Transverse colon (tissue), 4 donors: ENCODE results near the gene DCP1A. TPM values are rescaled to one million over a fixed set of nuclear protein-coding genes. Genes with fewer than 3 reads are reported as not detected.

Experiments
- DNase-seq: peaks from one replicate; pipeline ENCODE4 v3.0.0-alpha.2; 2019
- H3K27ac ChIP-seq, 4 donors: fragments of 200-600 bp; sonication (generic); 2 replicates each; pipeline ENCODE4 v1.5.1; 2016 to 2018; ENCODE audit warnings: inconsistent platforms in 4 of 4
- H3K27me3 ChIP-seq: fragments of 200-600 bp; sonication (generic); 2 replicates; pipeline ENCODE4 v1.5.1; 2017; ENCODE audit warnings: inconsistent platforms
- H3K36me3 ChIP-seq, 4 donors: fragments of 200-600 bp; sonication (generic); 2 replicates each; pipeline ENCODE4 v1.5.1; 2017 to 2019; ENCODE audit warnings: inconsistent platforms in 4 of 4
- H3K4me1 ChIP-seq, 4 donors: fragments of 200-600 bp; sonication (generic); 2 replicates each; pipeline ENCODE4 v1.5.1; 2017 to 2020; ENCODE audit warnings: inconsistent platforms in 4 of 4
- H3K4me3 ChIP-seq, 4 donors: fragments of 200-600 bp; sonication (generic); 1 replicate in 1 of 4; 2 replicates in 3 of 4; pipeline versions ENCODE4 v1.5.1 to v1.6.1; 2017 to 2019; ENCODE audit warnings: inconsistent platforms in 4 of 4
- H3K9me3 ChIP-seq, 2 donors: fragments of 200-600 bp; sonication (generic); 2 replicates each; pipeline ENCODE4 v1.5.1; 2017 to 2019; ENCODE audit warnings: inconsistent platforms in 2 of 2
- CTCF ChIP-seq, 5 experiments: fragments of 200-600 bp in 3 of 5; fragments of 450-650 bp in 2 of 5; sonication (generic) in 3 of 5; IDR thresholded peaks; 1 replicate in 2 of 5; 2 replicates in 3 of 5; pipeline ENCODE4 v1.5.1; 2016 to 2017; ENCODE audit warnings: antibody characterized with exemption in 5 of 5, inconsistent platforms in 3 of 5, mild to moderate bottlenecking in 2 of 5, moderate library complexity in 1 of 5
- EP300 ChIP-seq: sonication (generic); formaldehyde crosslinking; IDR thresholded peaks from one replicate; pipeline ENCODE4 v1.6.1; 2017; ENCODE audit warnings: antibody characterized with exemption, low read depth
- POLR2A ChIP-seq: fragments of 450-650 bp; IDR thresholded peaks from one replicate; pipeline ENCODE4 v1.6.1; 2016; ENCODE audit warnings: antibody characterized with exemption, mild to moderate bottlenecking, moderate library complexity
- POLR2AphosphoS5 ChIP-seq, 3 donors: sonication (generic); formaldehyde crosslinking; IDR thresholded peaks; one replicate each; pipeline ENCODE4 v1.6.1; 2016; ENCODE audit warnings: antibody characterized with exemption in 3 of 3
- WGBS, 2 donors: methylation state at CpG; one replicate each; pipeline ENCODE4 v1.1.5; 2018; ENCODE audit warnings: low coverage in 1 of 2; 5-methylcytosine and 5-hydroxymethylcytosine counted together
- in situ Hi-C, 4 donors: fragments of 200-750 bp; cut with MboI; loops; one replicate each; pipeline versions ENCODE4 v1.15.0 to v1.15.1; 2017; ENCODE audit warnings: low sequenced_read_pairs in 3 of 4, low pct_ligation_motif_present in 1 of 4, low pct_unique_long_range_greater_than_20kb in 1 of 4
- intact Hi-C: fragments of 100-400 bp; cut with DNase I; formaldehyde crosslinking; loops from one replicate; pipeline ENCODE4 v1.15.1; 2023; ENCODE audit warnings: low total_unique reads
- total RNA-seq, 4 donors: library from RNA; depleted of rRNA; stranded (reverse); fragments of >200 nt; gene quantifications; one replicate each; pipeline ENCODE4 v1.1.0, GENCODE V29; 2016

DCP1A gene
- total RNA-seq, 4 donors from 2014 or later = 11.6 to 22.4 (median 17.2) TPM

DNA sequence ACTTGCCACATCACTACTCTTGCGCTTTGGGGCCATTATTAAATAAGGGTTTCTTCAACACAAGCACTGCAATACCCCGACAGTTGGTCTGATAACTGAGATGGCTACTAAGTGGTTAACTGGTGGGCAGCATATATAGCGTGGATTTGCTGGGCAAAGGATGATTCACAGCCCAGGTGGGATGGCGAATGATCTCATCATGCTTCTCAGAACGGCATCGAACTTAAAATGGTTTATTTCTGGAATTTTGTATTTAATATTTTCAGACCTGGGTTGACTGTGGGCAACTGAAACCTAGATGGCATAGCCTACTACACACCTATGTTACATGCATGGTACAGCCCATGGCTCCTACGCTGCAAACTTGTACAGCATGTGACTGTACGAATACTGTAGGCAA is 64.8 kb downstream of the DCP1A start:
- Histone ChIP-seq H3K27ac (no peak overlapping the region), H3K9me3 (no peaks in the 10 kb centered on the region), H3K36me3 (peaks cover 0 to 12% (median 4%) of the 10 kb centered on the region in 4 donors), H3K4me1 (peaks cover 0 to 7% (median 1%) of the 10 kb centered on the region in 4 donors), H3K27me3 (no peaks in the 10 kb centered on the region), H3K4me3 (no peak overlapping the region)
- in situ Hi-C loops (no loop called here), intact Hi-C loops (no loop called here)
- 90 to 95% methylated on average over 7 to 8 of the region's 8 CpGs for WGBS, 2 donors
- TF ChIP-seq EP300 (no peak), POLR2AphosphoS5 (IDR thresholded peaks at IDR 0.05) (no peak), POLR2A (no peak), CTCF (IDR thresholded peaks at IDR 0.05) (no peak)
- DNase-seq = no peak

DNA sequence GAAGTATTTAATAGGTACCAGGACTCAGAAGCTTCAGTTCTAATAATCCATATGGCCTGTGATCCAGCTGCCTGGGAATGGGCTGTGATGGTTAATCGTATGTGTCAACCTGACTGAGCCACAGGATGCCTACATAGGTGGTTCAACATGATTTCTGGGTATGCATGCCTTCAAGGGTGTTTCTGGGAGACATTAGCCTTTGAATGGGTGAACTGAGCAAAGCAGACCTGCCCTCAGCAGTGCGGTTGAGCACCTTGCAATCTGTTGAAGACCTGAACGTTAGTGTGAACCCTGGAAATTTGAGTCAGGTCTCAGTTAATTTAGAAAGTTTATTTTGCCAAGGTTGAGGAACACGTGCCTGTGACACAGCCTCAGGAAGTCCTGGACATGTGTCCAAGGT is 68.7 kb downstream of the DCP1A start:
- no peak for DNase-seq
- Histone ChIP-seq H3K9me3 (no peaks in the 10 kb centered on the region), H3K36me3 (no peaks in the 10 kb centered on the region), H3K4me1 (no peaks in the 10 kb centered on the region), H3K27ac (no peak overlapping the region), H3K27me3 (no peaks in the 10 kb centered on the region), H3K4me3 (no peak overlapping the region)
- TF ChIP-seq EP300 = no peak
- no peak for TF ChIP-seq POLR2A
- TF ChIP-seq POLR2AphosphoS5 (IDR thresholded peaks at IDR 0.05) = no peak
- no peak for TF ChIP-seq CTCF (IDR thresholded peaks at IDR 0.05)
- intact Hi-C loops = no loop called here
- in situ Hi-C loops = no loop called here
- WGBS, 2 donors = 89% methylated on average over 4 of the region's 4 CpGs; no CpG with 5 or more reads in 1 of the 2 donors

- Histone ChIP-seq H3K36me3 (no peaks in the 10 kb centered on the region), H3K27ac (no peak overlapping the region), H3K9me3 (no peaks in the 10 kb centered on the region), H3K4me1 (peaks cover 6 to 10% (median 6%) of the 10 kb centered on the region in 4 donors), H3K27me3 (no peaks in the 10 kb centered on the region), H3K4me3 (no peak overlapping the region)
- intact Hi-C loops (no loop called here), in situ Hi-C loops (no loop called here)
- TF ChIP-seq POLR2AphosphoS5 (IDR thresholded peaks at IDR 0.05) (no peak), POLR2A (no peak), EP300 (no peak), CTCF (IDR thresholded peaks at IDR 0.05) (no peak)
- WGBS, 2 donors = 54 to 83% methylated on average over 1 to 5 of the region's 5 CpGs
- no peak for DNase-seq
These were observed 72.3 kb downstream of the DCP1A start for GRCh38 chr3:53274938-53275605.

GRCh38 chr3:53273146-53273670 is 74.1 kb downstream of the DCP1A start:
- no peak overlapping the region for H3K27ac ChIP-seq
- no peaks in the 10 kb centered on the region for H3K27me3 ChIP-seq
- in situ Hi-C loops = no loop called here
- H3K36me3 ChIP-seq = no peaks in the 10 kb centered on the region
- peaks cover 11 to 22% (median 15%) of the 10 kb centered on the region in 4 donors for H3K4me1 ChIP-seq
- no peak for DNase-seq
- intact Hi-C loops = no loop called here
- WGBS, 2 donors = 77 to 82% methylated on average over 2 to 10 of the region's 10 CpGs
- no peaks in the 10 kb centered on the region for H3K9me3 ChIP-seq
- TF ChIP-seq EP300 (no peak), POLR2AphosphoS5 (IDR thresholded peaks at IDR 0.05) (no peak), POLR2A (no peak), CTCF (IDR thresholded peaks at IDR 0.05) (no peak)
- no peak overlapping the region for H3K4me3 ChIP-seq
